IPS-11a (cell line): Measurements from ENCODE around the gene HPCAL1.

Experiments
- H3K4me3 ChIP-seq: one replicate; pipeline ENCODE4 v1.5.1; 2013; ENCODE audit warnings: low read depth, low read length, control low read depth

Gene HPCAL1

DNA sequence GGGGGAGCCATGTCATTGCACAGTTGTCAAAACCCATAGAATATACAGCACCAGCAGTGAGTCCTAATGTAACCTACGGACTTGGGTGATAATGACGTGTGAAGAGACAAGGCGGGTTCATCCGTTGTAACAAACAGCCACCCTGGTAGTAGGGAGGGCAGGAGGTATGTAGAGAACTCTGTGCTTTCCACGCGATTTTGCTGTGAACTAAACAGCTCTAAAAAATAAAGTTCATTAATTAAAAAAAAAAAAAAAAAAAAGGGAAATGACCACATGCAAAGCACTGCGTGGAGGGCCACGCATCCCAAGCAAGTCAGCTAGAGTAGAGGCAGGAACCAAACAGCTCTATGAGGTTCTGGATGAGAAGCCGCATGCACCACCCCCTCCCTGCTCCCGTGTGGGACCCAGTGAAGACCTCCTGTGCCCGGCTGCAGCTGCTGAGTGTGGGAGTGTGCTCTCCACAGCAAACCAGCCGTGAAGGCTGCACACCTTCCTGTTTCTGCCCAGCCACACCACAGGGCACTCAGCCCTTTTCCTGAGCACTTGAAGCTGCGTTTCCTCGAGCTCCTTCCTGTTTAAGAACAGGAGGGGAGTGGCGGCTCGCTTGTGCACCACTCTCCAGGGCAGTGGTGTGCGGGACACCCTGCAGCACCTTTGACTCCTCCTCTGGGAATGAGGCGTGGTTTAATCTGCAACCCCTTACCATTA lies 79.8 kb downstream of the HPCAL1 start:
- no peak overlapping the region for H3K4me3 ChIP-seq

DNA sequence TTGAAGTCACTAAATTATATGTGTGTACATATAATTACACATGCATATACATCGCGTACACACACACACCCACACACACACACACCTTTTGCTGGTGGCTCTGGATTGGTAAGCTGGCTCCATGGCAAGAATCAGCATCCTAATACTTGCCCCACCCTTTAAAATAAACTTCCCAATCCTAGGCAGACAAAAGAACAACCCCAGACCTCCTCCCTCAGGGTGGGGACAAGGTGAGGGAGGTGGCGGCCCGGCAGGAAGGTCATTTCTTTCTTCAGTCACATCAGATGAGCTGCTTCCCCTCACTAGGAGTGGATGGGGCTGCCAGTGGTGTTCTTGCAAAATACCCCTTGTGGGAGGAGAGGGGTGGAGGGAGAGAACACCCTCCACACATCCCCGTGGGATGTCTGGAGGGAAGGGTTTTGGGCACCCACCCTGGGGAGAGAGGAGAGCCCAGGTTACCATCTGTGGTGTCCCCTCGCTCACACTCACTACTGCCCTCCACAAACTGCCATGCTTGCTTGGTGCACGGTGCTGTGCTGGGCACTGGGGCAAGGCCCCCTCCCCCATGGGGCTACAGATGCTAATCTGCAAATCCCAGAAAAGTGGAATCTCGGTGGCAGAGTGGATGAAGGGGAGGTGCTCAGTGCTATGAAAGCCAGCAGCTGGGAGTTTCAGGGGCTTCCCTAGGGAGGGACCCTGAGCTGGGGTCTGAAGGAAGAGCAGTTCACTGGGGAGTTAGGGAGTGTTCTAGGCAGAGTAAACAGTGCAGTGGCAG lies 81.4 kb downstream of the HPCAL1 start:
- H3K4me3 ChIP-seq: no peak overlapping the region

- no peak overlapping the region for H3K4me3 ChIP-seq
These were observed 82.8 kb downstream of the HPCAL1 start for GRCh38 chr2:10385501-10385900.

DNA sequence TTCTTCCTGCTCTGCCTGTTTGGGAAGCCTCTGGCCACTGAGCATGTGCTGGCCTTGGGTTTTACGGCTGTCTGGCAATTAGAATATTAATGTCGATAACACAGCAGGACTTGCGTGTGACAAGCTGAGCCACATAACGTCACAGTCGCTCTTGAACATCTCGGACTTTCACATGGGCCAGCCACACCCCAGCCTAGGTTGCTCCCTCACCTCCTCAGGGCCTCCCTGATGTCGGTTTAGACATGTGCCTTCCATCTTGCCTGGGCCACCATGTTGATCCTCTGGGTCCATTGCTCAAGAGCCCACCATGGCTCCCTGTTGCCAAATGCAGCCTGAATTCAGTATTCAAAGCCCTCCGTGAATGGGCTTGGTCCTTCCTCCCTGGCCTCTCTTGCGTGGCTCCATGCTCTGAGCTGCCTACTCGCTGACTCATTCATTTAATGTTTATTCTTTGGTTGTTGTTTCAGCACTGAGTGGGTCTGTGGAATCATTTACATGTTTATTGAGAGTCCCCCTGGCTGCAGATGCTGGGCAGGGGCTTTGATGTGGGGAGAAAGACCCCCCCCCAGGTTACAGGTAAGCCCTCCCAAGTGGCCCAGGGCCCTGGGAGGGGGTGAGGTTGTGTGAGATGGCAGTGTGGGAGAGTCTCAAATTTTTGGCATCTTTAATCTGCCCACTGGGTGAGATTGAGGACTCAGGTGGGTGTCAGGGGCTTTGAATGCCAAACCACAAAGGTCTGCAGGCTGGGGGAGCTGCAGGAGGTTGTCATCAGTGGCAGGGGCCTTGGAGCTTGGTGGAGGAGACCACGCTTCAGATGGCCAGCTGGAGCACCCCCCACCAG lies 83.4 kb downstream of the HPCAL1 start:
- no peak overlapping the region for H3K4me3 ChIP-seq

- no peak overlapping the region for H3K4me3 ChIP-seq
These were observed 84.3 kb downstream of the HPCAL1 start for GRCh38 chr2:10387033-10387432.

- H3K4me3 ChIP-seq: no peak overlapping the region
These were observed 86.4 kb downstream of the HPCAL1 start for GRCh38 chr2:10388954-10389560.

GRCh38 chr2:10389573-10389972 lies 86.9 kb downstream of the HPCAL1 start:
- H3K4me3 ChIP-seq: no peak overlapping the region

DNA sequence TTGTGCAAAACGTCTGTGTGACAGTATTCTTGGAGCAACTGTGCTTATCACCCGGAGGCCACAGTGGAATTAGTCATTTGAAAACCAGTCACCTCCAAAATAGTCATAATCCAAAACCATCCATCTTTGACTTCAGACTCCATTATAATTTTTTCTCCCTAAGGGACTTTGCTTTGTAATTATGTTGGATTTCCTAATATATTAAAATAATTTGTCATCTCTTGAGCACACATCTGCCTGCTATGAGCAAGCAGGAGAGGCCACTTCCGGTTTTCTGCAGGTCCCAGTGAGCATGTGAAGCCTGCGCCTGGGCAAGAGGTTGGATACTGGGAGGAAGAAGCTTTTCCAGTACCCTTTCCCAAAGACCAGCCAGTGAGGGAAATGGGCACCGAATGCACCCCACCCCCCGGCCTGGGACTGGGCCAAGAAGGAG lies 87.7 kb downstream of the HPCAL1 start:
- no peak overlapping the region for H3K4me3 ChIP-seq

GRCh38 chr2:10392100-10392499 lies 89.4 kb downstream of the HPCAL1 start:
- no peak overlapping the region for H3K4me3 ChIP-seq

DNA sequence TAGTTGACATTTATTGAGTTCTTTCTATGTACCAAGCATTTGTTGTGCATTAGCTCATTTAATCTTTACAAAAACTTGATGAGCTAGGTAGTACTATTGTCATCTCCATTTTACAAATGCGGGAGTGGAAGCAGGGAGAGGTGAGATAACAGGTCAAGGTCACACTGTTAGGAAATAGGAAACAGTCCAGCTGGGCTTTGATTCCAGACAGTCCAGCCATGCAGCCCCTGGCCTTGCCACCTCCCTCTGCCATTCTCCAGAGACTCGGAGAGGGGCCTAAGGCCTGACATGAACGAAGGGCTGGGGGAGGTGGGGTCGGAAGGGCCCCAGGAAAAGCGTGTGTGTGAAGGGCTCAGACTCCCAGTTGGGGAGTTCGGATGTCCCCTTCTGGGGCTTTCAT lies 89.8 kb downstream of the HPCAL1 start:
- no peak overlapping the region for H3K4me3 ChIP-seq

- H3K4me3 ChIP-seq: no peak overlapping the region
These were observed 90.4 kb downstream of the HPCAL1 start for GRCh38 chr2:10392951-10393639.

DNA sequence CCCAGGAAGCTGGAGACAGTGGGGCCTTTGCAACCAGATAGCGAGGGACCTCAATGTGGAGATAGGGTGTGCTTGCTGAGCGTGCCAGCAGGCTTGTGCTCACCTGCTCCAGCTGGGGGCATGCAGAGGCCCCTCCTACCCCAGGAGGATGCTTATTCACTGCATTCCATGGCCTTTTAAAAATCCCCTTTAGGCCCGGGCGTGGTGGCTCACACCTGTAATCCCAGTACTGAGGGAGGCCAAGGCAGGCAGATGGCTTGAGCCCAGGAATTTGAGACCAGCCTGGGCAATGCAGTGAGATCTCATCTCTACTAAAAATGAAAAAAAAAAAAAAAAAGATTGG lies 90.9 kb downstream of the HPCAL1 start:
- no peak overlapping the region for H3K4me3 ChIP-seq

- H3K4me3 ChIP-seq: no peak overlapping the region
These were observed 93.2 kb downstream of the HPCAL1 start for GRCh38 chr2:10395893-10396292.

- no peak overlapping the region for H3K4me3 ChIP-seq
These were observed 93.8 kb downstream of the HPCAL1 start for GRCh38 chr2:10396464-10396863.

GRCh38 chr2:10397297-10397875 lies 94.7 kb downstream of the HPCAL1 start:
- no peak overlapping the region for H3K4me3 ChIP-seq

GRCh38 chr2:10397878-10398277 lies 95.2 kb downstream of the HPCAL1 start:
- H3K4me3 ChIP-seq: no peak overlapping the region

GRCh38 chr2:10398496-10398895 lies 95.8 kb downstream of the HPCAL1 start:
- no peak overlapping the region for H3K4me3 ChIP-seq

GRCh38 chr2:10399358-10399757 lies 96.7 kb downstream of the HPCAL1 start:
- H3K4me3 ChIP-seq: no peak overlapping the region

DNA sequence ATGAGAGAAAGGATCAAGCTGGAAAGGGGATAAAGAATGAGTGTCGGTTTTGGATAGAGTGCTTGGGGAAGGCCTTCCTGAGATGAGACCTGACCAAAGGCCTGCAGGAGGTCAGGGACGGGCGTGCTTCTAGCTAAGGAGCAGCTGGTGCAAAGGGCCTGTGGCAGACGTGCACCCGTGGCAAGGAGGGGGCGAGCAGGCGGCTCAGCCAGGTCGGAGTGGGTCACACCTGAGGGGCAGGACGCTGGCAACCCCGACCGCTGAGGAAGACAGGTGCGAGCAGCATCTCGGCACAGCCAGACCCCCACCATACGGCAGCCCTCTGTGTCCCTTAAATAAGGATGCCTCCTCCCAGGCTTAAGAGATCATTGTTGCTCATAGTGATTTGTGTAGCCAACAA lies 97.3 kb downstream of the HPCAL1 start:
- no peak overlapping the region for H3K4me3 ChIP-seq

GRCh38 chr2:10400568-10400977 lies 97.9 kb downstream of the HPCAL1 start:
- no peak overlapping the region for H3K4me3 ChIP-seq
